ENCODE measurements around the gene AGAP1.
"Not testable (repeated sequence)": the region's sequence is repeated elsewhere in the genome, so short reads cannot be mapped to it uniquely, and the experiment has no call there.

AGAP1 gene

DNA sequence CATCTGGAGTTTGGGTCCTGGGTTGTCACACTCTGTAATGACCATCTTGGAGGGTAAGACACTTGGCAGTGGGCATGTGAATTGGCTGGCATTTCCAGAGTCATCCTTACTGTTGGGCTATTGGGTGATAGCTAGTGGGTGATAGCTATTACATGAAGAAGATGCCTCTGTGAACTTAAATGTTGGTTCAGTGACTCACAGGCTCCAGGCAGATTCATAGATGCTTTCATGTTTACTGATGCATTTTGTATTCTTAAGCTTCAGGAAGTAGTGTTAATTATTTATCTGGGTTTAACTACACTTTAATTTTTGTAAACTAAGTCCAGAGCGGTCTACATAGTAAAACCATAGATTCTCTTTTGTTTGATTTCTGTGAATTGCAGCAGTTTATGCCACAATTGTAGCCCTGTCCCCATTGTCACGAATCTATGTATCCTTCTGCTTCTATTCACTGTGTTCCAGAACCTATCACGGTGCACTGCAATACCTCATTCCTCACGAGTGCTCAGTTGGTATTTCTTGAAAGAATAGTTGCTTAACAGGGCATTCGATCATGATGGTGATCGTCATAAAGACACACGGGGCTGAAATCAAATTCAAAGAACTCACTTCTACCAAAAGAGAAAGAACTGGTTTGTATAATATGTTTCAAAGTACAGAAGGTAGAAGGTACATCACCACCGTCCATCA, 594.7 kb downstream of the AGAP1 start:
- no peak for DNase-seq (ENCODE audit: low read depth, low spot score)

DNA sequence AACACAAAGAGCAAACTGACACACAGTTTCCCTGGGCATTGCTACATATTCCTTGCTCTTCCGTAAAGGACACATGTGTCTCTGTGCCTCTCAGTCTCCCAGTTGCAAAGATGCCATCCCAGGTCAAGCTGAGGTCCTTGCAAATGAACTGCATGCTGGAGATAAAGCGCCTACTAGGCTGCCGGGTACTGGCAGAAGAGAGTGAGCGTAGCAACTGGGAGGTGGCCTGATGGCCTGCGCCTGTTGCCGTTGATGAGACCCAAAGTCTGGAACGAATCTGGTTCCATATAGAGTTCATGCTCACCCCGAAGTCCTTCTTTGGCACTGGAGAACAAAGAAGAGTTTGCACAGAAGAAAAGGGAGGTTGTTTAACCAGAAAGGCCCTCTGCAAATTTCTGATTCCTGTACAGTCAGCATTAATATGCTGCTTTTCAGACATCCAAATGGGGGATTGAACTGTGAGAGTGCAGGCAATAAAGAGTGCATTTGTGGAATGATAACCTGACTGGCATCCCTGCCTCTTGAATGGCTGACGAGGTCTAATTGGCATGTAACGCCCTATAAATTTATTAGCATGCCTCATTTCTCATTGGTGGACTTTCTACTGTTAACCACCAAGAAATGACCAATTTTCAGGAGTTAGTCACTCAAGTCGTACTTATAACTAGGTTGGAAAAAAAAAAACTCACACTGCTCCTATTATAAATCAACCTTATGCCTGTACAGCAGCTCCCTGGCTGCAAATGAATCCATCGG, 595.6 kb downstream of the AGAP1 start:
- DNase-seq (ENCODE audit: low read depth, low spot score): peak; percentile 32

DNA sequence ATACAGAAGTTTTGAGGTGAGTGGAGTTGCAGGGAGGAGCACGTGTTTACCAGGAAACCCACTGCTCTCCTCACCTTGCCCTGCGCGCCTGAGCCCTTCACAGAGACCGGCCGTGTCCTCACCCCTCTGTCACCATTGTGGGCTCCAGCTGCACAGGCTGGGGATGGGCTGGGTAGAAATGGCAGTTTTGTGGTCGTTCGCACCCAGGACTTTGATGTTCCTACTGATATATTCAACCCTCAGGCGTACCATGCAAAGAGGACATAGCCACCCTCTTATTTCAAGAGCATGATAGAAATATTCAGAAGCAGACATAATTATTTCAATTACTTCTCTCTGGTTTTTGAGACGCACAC, 596.2 kb downstream of the AGAP1 start:
- DNase-seq (ENCODE audit: low read depth, low spot score): no peak

DNA sequence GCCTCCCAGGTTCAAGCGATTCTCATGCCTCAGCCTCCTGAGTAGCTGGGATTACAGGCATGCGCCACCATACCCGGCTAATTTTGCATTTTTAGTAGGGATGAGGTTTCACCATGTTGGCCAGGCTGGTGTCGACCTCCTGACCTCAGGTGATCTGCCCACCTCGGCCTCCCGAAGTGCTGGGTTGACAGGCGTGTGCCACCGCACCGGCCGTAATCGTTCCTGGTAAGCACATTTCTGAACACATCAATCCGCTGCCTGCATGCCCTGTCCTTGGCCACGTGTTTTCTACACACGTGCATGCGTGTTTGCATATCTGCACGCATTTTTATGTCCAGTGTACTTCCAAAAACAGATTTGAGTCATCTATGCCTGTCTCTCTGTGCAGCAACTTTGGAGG, 597.0 kb downstream of the AGAP1 start:
- not testable (repeated sequence) for DNase-seq (ENCODE audit: low read depth, low spot score)

DNA sequence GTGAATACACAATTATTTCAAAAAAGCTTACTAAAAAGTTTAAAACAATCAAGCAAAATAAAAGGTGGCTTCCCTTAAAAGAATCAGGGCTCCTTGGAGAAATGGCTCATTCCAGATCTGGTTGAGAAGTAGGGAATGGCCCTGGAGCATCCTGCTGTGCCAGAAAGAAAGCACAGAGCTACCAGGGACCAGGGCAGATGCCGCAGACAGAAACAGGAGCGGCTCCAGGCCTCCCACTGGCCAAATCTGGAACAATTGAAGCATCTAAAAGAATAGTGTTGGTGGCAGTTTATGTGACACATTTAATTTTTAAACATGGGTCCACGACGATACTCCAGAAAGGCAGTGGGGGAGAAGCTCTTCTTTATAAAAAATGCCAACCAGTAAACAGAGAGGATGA, 598.9 kb downstream of the AGAP1 start:
- no peak for DNase-seq (ENCODE audit: low read depth, low spot score)

DNA sequence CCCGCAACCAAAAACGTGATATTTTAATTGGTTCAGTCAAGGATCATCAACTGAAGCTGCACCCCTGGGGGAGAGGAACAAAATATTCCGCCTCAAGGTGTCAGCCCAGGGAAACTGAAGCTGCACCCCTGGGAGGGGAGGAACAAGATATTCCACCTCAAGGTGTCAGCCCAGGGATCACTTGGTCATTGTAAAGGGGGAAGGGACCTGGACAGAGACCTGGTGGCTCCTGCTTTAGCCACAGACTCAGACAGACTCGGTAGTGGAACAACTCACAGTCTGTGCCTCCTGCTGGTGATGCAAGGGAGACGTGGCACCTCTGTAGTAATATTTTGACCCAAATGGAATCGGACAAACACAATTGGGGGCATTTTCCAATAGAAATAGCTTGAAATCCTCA, 599.3 kb downstream of the AGAP1 start:
- DNase-seq (ENCODE audit: low read depth, low spot score): no peak

DNA sequence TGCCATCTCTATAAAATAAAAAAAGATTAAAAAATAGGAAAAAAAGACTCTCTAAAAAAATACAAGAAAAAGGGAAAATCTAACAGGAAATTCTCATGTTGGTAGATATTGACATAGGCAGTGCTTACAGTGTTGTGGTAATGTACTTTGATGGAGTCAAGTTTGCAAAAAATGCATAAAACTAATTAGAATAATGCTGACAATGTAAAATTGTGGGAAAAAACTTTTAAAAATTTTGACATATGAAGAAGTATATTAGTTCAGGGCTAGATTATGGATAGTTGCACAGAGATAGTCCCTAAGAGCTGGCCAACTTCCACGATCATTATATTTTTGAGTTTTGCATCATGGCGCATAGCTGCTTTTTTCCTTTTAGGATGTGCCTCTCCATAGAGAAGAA, 601.7 kb downstream of the AGAP1 start:
- DNase-seq (ENCODE audit: low read depth, low spot score): no peak

DNA sequence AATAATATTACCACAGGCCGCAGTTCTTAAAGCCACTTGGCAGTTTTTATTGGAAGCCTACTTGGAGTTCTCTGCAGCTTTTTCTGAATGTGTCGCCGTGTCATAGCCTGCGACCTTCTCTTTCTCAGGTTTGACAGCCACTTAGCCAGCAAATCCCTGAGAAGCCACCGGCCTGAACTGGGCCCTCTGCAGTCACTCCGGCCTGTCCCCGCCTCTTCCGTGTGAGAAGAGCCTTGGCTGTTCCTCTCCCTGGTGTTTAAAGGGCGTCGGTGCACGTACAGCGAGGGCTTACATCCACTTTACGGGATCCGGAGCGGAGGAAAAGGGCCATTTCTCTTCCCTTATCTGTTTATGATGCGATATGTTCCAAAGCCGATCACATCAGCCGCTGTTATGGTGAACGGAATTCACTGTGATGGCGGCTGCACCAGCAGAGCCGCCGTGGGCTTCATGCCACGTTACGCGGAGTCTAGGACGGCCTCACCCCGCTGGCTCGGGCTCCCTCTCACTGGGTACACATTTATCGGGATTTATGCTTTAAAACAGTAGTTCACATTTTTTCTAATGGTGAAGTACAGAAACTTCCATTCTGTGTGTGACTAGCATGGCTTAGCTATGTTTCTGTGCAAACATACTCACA, 607.6 kb downstream of the AGAP1 start:
- no peak for DNase-seq (ENCODE audit: low read depth, low spot score)

DNA sequence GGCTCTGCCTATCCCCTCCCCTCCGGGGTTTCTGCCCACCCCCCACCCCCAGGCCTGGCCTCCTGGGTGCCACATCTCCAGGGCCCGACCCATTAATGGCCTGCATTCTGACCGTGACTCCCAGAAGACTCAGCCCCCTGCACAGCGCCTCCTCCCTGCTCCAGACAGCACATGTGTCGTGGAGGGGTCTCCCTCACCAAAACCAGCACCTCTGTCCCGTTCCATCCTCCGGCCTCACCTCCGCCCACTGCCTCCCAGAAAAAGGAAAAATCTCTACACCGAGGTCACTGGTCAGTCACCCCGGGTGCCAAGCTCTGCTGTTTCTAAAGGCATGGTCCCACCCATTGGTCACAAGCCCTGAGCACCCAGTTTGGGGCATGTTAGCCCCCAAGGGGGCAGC, 609.1 kb downstream of the AGAP1 start:
- no peak for DNase-seq (ENCODE audit: low read depth, low spot score)

DNA sequence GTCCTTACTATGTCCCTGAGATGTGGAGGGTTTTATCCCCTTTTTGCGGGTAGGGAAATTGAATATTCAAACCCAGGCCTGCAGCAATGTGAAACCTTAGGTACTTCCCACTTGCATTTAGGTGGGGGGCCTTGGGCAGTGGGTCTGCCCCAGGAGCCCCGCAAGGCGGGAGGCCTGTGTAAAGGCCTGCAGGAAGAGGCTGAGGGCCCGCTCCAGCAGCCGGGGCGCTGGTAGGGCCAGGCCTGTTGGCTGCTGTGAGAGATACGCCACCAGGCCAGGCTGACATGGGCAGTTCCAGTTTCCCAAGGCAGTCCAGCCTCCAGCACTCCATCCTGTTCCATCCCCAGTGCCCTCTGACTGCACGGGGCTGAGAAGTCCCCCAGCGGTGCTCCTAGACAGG, 610.1 kb downstream of the AGAP1 start:
- DNase-seq (ENCODE audit: low read depth, low spot score): no peak

DNA sequence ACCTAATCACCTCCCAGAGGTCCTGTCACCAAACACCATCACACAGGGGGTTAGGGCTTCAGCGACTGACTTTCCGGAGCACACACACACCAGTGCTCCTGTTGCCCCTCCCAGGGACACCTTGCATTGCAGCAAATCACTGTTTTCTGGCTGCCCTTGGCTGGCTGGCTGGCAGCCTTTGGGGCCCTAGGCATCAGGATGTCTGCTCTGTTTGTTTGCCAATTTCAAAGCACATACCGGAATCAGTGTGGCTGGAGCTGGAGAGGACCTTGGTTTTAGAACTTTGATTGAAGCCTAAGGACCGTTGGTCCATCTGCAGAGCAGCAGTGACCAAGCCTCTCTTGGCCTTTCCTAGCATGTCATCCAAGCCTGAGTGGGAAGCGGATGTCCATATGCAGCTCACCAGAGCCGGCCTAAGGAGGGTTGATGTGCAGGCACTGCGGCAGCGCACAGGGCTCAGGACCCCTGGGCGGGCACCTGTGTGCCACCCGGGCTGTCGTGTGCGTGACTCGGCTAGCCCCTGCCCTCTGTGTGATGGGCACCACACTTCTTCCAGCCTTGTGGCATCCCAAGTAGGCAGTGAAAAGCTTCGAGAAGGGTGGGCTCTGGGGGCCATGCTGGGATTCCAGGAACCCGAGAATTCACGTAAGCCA, 612.2 kb downstream of the AGAP1 start:
- DNase-seq (ENCODE audit: low read depth, low spot score): no peak

DNA sequence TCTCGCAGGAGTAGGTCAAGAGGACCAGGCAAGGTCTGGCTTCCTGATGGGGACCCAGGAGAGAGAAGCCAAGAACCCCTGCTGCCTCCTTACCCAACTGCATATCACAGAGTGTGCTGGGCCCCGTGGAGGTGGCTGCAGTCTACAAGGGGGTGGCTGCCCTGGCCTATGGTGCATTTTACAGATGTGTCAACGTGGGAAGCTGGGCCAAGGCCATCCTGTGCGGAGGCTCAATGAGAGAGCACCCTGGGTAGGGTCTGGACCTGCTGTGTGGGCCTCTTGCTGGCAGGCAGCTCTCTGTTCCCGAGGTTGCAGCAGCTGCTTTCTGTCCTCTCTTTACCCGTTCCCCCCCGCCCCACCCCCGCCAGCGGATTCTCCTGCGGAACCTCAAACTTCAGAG, 612.9 kb downstream of the AGAP1 start:
- no peak for DNase-seq (ENCODE audit: low read depth, low spot score)

DNA sequence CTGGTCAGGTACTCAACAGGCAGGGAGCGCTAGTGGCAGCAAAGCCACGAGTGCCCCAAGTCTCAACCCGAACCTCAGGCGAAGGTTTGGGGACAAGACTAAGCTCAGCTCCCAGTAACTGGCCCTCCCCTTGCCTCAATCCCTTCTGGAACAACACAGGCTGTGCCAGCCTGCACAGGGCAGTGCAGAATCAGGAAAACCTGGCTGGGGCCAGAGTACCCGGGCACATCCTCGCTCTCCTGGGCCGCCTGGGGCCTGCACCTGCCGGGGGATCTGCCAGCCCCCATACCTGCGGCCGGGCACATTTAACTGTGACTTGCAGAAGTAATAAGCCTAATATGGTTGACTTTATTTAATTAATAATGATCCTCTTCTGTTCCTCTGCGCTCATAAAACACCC, 613.7 kb downstream of the AGAP1 start:
- DNase-seq (ENCODE audit: low read depth, low spot score): no peak

DNA sequence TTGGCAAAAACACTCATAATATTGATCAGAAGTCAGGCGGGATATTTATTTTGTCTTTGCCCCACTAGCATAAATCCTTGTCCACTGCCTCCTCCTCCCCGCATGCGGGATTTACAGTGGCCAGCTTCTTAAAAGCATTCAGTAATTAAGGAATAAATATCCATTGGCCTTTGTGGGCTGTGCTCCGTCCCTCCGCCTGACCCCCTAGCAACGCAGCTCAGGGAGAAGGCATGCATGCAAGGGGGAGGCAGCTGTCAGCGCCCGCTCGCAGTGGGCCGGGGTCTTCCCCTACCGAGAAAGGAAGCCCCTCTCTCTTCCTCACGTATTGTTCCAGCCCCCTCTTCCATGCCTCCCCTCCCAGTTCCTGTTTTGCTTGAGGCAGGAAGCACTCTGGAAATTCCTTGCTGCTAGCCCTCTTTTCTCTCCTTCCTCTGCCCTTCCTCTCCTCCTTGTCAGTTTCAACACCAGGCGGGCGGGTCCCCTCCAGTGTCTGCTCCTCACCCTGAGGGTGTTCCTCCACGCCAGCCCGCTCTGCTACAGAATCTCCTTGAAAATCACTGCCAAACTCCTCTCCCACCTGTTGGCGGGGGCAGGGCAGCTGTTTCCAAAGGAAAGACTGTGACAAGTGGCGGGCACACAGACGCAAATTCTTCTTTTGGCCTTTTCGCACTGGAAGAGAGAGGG, 614.2 kb downstream of the AGAP1 start:
- no peak for DNase-seq (ENCODE audit: low read depth, low spot score)

DNA sequence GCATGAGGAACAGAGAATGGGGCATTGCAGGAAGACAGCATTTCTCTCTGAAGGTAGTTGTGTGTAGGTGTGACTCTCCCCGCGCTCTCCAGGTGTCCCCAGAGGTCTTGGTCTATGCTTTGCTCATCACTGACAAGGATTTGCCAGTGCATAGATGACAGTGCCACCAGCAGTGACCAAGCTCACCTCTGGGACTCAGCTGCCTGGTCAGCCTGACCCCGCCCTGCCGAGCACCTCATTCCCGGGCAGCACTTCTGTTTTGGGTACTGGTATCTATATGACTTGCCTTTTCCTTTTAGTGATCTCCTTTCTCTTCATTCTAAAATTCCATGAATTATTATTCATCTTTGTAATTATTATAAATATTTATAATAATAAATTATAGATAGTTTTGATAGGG, 615.2 kb downstream of the AGAP1 start:
- no peak for DNase-seq (ENCODE audit: low read depth, low spot score)

DNA sequence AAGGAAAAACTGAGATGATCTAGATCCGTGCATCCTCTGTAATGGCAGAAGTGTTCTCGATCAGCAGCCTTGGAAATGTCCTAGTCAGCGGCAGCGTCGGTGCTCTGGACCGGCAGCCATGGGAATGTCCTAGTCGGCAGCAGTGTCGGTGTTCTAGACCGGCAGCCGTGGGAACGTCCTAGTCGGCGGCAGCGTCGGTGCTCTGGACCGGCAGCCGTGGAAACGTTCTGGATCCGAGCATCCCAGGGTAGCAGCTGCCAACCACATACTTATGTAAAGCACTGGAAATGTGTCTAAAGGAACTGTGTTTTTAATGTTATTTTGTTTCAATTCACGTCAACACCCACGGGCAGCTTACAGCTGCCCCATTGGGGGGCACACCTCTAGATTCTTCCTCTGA, 615.6 kb downstream of the AGAP1 start:
- no peak for DNase-seq (ENCODE audit: low read depth, low spot score)

DNA sequence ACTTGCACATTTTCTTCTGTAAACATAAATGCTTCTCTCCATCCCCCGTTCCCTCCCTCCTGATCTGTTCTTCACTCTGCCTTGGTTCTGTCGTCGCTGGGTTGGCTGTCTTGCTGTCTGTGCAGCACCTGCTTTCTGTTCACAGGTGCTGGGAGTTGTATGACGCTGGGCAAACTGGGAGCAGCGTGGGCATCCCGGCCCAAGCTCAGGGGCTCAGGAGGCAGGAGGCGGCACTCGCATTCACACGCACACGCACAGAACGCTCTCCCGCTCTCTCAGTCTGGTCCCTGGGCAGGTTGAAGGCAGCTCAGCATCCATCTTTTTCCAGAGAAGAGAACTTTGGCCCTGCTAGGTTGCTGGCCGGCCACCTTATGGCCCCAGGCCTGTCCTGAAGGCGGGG, 618.6 kb downstream of the AGAP1 start:
- DNase-seq (ENCODE audit: low read depth, low spot score): no peak

DNA sequence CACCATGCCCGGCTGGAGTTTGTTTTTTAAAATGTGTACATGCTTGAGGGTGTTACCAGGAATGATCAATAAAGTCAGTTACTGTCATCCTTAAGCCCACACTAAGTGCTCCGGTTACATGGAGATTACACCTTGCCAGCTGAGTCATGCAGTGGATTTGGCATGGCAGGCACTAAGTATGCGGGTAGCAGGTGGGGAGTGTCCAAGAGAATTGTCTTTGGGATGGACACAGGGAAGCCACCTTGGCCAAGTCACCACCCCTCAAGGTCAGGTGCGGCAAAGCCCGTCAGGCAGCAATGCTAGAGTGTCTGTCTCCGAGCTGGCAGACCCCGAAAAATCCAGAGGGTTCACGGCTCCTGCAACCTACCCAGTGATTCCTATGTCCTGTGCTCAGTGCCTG, 619.6 kb downstream of the AGAP1 start:
- no peak for DNase-seq (ENCODE audit: low read depth, low spot score)

DNA sequence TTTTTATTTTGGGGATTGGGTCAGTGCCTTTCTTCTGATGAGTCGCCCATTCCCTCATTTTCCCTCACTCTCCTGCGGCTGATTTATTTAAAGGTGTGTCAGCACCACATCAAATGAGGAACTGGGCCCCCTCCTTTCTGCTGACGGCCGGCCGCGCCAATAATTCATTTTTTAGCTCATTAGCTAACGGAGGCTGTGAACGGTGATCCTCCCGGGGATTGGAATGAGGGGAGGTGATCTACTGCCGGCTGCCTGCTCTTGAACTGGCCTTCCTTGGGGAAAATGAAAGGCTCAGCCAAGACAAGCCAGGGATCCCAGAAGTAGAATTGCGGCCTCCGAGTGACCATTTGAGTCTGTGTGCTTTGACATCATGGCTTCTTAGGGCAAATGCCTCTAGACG, 620.1 kb downstream of the AGAP1 start:
- no peak for DNase-seq (ENCODE audit: low read depth, low spot score)

DNA sequence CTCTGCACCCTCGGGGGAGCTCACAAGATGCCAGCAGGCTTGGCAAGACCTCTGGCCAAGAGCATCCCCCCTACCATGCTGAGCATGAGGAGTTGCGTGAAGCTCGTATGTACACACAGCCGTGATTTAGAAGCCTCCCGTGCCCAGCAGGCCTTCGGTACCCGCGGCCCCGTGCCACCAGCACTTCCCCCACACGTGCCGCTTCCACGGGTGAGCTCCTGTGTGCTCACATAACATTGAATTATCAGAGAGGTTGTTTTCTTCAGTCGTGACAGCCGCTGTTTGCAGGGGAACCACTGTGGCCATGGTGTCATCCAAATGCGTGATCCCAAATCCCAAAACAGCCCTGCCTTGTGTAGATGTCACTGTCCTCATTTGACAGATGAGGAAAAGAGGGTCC, 621.1 kb downstream of the AGAP1 start:
- DNase-seq (ENCODE audit: low read depth, low spot score): no peak

DNA sequence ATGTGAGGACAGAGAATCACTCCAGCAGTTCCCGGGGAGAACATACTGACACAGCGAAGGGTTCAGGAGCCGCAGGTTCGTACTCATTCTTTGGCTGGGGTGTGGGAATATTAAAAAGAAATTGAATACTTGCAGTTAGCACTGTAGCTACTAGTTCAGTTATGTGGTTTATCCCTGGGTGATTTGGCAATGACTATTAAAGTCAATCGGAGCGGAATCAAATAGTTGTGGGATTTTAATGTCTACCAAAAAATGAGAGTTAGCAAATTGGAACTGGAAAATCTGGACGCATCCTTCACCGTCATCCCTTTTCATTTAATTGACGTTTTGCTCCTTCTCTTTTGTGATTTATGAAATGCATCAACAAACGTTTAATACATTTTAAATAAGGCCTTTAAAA, 623.6 kb downstream of the AGAP1 start:
- DNase-seq (ENCODE audit: low read depth, low spot score): peak; percentile 54

DNA sequence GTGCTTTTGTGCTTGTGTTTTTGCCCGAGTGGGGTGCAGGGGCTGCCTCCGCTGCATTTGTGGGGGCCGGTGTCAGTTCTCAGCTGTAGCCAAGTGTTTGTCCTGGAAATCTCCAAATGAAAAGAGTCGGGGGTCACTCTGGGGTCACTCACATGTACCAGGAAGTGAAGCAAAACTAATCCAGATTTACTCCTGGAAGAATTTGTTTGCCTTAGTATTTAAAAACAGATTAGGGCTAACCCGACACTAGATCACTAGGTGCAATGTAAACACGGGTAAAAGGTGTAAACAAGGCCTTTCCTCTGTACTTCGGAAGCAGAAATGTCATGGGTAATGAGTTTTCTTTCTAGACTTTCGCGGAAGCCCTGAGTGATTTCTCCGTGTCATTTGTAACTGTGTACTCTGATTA, 624.0 kb downstream of the AGAP1 start:
- peak; percentile 42 for DNase-seq (ENCODE audit: low read depth, low spot score)
